Measurements from ENCODE around the gene PRG3. TPM values are rescaled to one million over a fixed set of nuclear protein-coding genes. Genes with fewer than 3 reads are reported as not detected.

The PRG3 gene
- total and polyA plus RNA-seq, 2 of the 4 experiments (the other 2 are of a cell fraction): not detected

- Histone ChIP-seq H3K18ac (ENCODE audit: low read depth, low read length) (no peak overlapping the region), H2BK15ac (ENCODE audit: low read depth, low read length) (no peak overlapping the region), H2BK120ac (ENCODE audit: low read depth, low read length) (0 out of 2 replicates have a peak overlapping the region, but pooled peaks have one; percentile 38), H3K14ac (replicated peaks; ENCODE audit: low read depth, low read length) (no peak overlapping the region), H3K23ac (ENCODE audit: low read depth, low read length) (no peak overlapping the region), H3K4ac (ENCODE audit: low read depth, low read length) (peak overlapping the region; percentile 58), H3K56ac (ENCODE audit: extremely low read depth, insufficient read depth, low read length) (0 out of 2 replicates have a peak overlapping the region, but pooled peaks have one; percentile 35), H3K9ac (ENCODE audit: low read depth, low read length) (peak overlapping the region; percentile 32; the same call in 1 of the 2 replicates), H3K4me1 (ENCODE audit: control insufficient read depth, insufficient read depth, low read length) (peaks cover 2% of the 10 kb centered on the region; the same call in 1 of the 2 replicates), H3K79me1 (ENCODE audit: low read depth in 1 of 2, low read length in 2 of 2) (no peaks in the 10 kb centered on the region), H2AK5ac (ENCODE audit: low read depth, low read length) (no peak overlapping the region; the same call in 1 of the 2 replicates), H3K9me1 (ENCODE audit: insufficient read depth, low read length) (no peaks in the 10 kb centered on the region), H4K91ac (ENCODE audit: insufficient read depth, low read depth, low read length) (no peak overlapping the region), H2BK20ac (ENCODE audit: low read depth, low read length) (no peak overlapping the region), H3K36me3 (ENCODE audit: control insufficient read depth, insufficient read depth, low read length) (no peaks in the 10 kb centered on the region), H3K27me3 (ENCODE audit: control insufficient read depth, insufficient read depth, low read length) (peaks cover 9% of the 10 kb centered on the region; the same call in 1 of the 2 replicates), H3K9me3 (ENCODE audit: control insufficient read depth, insufficient read depth, low read length) (no peaks in the 10 kb centered on the region), H2BK5ac (ENCODE audit: low read depth, low read length, poor library complexity, severe bottlenecking) (no peak overlapping the region), H4K8ac (ENCODE audit: low read depth in 2 of 2, low read length in 2 of 2) (peak overlapping the region; percentile 20 to 83; a peak in 2 of 4 replicates), H4K5ac (ENCODE audit: low read depth, low read length) (0 out of 2 replicates have a peak overlapping the region, but pooled peaks have one; percentile 65), H3K4me3 (ENCODE audit: insufficient read depth, low read depth, low read length) (no peak overlapping the region), H2AK9ac (replicated peaks; ENCODE audit: low read depth, low read length, poor library complexity) (peak overlapping the region; percentile 84), H2AFZ (replicated peaks; ENCODE audit: low read length, poor library complexity) (peak overlapping the region; percentile 96), H3K27ac (ENCODE audit: insufficient read depth, low read length) (no peak overlapping the region), H3K4me2 (ENCODE audit: low read depth, low read length) (no peak overlapping the region), H4K20me1 (ENCODE audit: insufficient read depth, low read length) (no peaks in the 10 kb centered on the region)
- intact Hi-C loops (cut with micrococcal nuclease): loop anchor here (1.0 to 10.0 kb wide), 5 partner anchors 111 to 1179 kb away; no protein-coding TSS in a partner anchor
- ATAC-seq (ENCODE audit: low read depth) (peak; percentile 81), DNase-seq (peak; percentile 64)
- dilution Hi-C loops (cut with HindIII; ENCODE audit: low sequenced_read_pairs, unreplicated experiment): no loop called here
- CTCF ChIA-PET: interaction anchor here (0.6 to 1.2 kb wide), 7 partner anchors 9 to 295 kb away, joined by 3 to 10 read pairs (median 3); partner anchors contain the start of gene SSRP1
- no TSS peak for BruUV-seq (replicated peaks)
- POLR2A ChIA-PET (ENCODE audit: unreplicated experiment): no interaction called here
- in situ Hi-C loops (cut with MboI; ENCODE audit: low sequenced_read_pairs): no loop called here
- WGBS, 2 experiments (ENCODE audit: extremely low coverage in 2 of 2, insufficient read length in 1 of 2): 16% methylated on average over 10 of the region's 11 CpGs; no CpG with 5 or more reads in 1 of the 2 experiments
- TF ChIP-seq SMC3 (IDR thresholded peaks at IDR 0.05; ENCODE audit: low read depth, low read length): peak; percentile 55
- peak; percentile 60; the same call in 1 of the 2 replicates for TF ChIP-seq MXI1 (IDR thresholded peaks at IDR 0.05; ENCODE audit: borderline replicate concordance, low read depth, low read length)
- no peak for TF ChIP-seq BHLHE40 (IDR thresholded peaks at IDR 0.05; ENCODE audit: low read depth, low read length)
- no peak for TF ChIP-seq RFX5 (IDR thresholded peaks at IDR 0.05; ENCODE audit: low read depth, low read length)
- no peak for TF ChIP-seq FOS (IDR thresholded peaks at IDR 0.05; ENCODE audit: low read depth, low read length)
- no peak for TF ChIP-seq MAFK (IDR thresholded peaks at IDR 0.05; ENCODE audit: low read depth, low read length)
- no peak for TF ChIP-seq RCOR1 (IDR thresholded peaks at IDR 0.05; ENCODE audit: insufficient replicate concordance, low read length)
- peak; percentile 66 for TF ChIP-seq CTCF (conservative IDR thresholded peaks at IDR 0.05; ENCODE audit: low read depth, low read length)
- TF ChIP-seq ELK1 (IDR thresholded peaks at IDR 0.05; ENCODE audit: borderline replicate concordance, low read depth, low read length): no peak
- TF ChIP-seq CHD1 (IDR thresholded peaks at IDR 0.05; ENCODE audit: low read depth, low read length): no peak
- no peak for TF ChIP-seq POLR2A (IDR thresholded peaks at IDR 0.05; ENCODE audit: low read depth, low read length)
- TF ChIP-seq CEBPB (IDR thresholded peaks at IDR 0.05; ENCODE audit: low read depth, low read length): no peak
- TF ChIP-seq USF2 (IDR thresholded peaks at IDR 0.05; ENCODE audit: low read depth, low read length): peak; percentile 48; the same call in 1 of the 2 replicates
- peak; percentile 63 for TF ChIP-seq MAZ (IDR thresholded peaks at IDR 0.05; ENCODE audit: borderline replicate concordance, low read depth, low read length)
These were observed 35.3 kb downstream of the PRG3 start for GRCh38 chr11:57345555-57346211.

Data from IMR-90 (cell line).